GM12892 (cell line): Measurements from ENCODE around the gene CNTN4.
A peak's percentile ranks its signal among the peaks of the same experiment; 100 is the strongest.

Experiments used
- DNase-seq: peaks from one replicate; pipeline ENCODE4 v3.0.0; 2011; ENCODE audit not compliant: insufficient read length
- FAIRE-seq: peaks from 2 replicates; lab custom pipeline; 2011; peaks lifted over from hg19 to GRCh38; lab: Jason Lieb, UNC
- POLR2A ChIP-seq: IDR thresholded peaks from 2 replicates; pipeline ENCODE4 v1.6.1; 2011; ENCODE audit warnings: low read depth, low read length, control low read depth
- POLR2AphosphoS5 ChIP-seq: IDR thresholded peaks from 2 replicates; pipeline ENCODE4 v1.6.1; 2011; ENCODE audit warnings: low read depth, low read length, control low read depth
- TAF1 ChIP-seq: IDR thresholded peaks from 2 replicates; pipeline ENCODE4 v1.6.1; 2011; ENCODE audit warnings: low read depth, mild to moderate bottlenecking, control low read depth, low read length, borderline replicate concordance

CNTN4 gene

DNA sequence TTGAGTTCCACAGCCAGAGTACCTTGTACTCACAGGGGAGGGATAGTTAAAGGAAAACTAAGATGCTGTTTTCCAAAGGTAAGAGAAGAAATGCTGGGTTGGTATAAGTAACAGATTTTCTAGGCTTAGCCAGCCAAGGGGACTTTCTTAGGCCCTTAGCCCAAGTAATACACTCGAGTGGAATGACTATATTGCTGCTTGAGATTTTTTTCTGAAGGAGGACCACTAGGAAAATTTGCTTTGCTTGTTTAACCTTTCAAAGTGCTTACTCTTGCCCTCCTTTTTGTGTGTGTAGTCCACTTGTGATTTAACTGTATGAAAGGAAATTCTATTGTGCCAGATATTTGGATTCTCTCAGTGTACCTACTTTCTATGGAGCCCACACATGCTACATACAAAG lies 961.0 kb downstream of the CNTN4 start:
- FAIRE-seq: no peak

DNA sequence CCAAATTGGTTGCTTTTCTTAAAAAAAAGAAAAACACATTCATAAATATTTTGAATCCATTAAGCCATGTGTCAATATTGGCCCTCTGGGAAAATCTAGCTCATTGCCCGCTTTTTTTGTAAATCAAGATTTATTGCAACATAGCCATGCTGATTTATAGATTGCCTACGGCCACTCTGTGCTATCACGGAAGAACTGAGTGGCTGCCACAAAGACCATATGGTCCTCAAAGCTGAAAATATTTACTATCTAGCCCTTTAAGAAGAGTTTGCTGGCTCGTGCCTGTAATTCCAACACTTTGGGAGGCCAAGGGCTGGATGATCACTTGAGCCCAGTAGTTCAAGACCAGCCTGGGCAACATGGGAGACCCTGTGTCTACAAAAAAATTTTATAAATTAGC lies 965.6 kb downstream of the CNTN4 start:
- DNase-seq (no peak), FAIRE-seq (no peak)
- TF ChIP-seq POLR2A (no peak), TAF1 (no peak), POLR2AphosphoS5 (no peak)

More for the DNA sequence above, 961.0 kb downstream of the CNTN4 start:
- no peak for DNase-seq
- TF ChIP-seq TAF1 (no peak), POLR2AphosphoS5 (no peak), POLR2A (no peak)

DNA sequence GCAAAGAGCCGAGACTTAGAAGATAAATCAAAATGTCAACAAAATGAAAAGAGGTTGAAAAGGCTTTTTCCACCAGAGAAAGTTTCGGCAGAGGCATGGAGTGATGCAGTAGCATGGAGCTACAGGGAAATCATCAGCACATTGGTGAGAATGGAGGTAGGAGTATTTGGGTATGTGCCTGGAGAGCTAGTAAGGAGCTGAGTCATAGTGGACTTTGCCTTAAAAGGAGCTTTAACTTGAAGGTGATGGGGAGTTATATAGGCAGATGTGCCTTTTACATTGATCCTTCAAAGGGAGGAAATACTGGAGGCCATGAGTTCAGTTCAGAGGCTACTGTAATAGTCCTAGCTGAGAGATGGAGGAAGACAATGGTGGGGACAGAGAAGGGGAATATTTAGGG lies 967.2 kb downstream of the CNTN4 start:
- FAIRE-seq (peak; percentile 46), DNase-seq (no peak)
- TF ChIP-seq TAF1 (no peak), POLR2AphosphoS5 (no peak), POLR2A (no peak)

DNA sequence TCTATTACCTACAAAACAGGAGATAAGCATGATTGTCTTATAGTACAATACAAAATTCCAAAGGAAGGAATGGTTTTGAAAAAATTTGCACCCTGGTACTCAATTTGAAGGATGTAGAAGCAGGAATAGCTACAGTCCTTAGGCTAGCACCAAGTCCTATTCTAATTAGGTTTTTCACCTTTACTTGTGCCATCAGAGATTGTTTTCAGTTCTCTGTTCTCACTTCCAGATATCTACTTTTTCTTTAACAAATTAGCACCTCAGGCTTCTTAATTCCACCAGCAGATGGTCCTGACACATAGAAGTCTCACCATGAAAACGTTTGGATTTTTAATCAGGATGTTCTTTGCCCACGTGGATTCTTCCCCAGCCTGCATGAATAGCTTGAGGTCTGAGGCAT lies 967.7 kb downstream of the CNTN4 start:
- DNase-seq (no peak), FAIRE-seq (no peak)
- TF ChIP-seq TAF1 (no peak), POLR2A (no peak), POLR2AphosphoS5 (no peak)

DNA sequence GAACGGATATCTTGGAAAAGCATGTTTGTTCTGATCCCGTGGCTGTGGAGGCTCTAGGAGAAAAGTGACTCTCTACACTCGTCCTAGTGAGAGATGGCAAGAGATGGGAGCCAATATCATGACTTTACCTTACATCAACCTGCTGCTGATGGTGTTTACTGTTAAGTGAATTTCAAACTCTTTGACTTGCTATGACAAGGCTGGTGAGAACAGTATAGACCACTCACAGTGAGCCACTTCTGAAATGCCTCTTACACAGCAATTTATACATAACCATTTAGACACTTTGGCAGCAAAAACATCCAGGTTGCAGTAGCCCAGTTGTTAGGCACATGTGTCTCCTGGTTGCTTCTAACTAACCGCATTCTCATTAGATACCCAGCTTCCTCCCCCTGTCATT lies 968.2 kb downstream of the CNTN4 start:
- FAIRE-seq (no peak), DNase-seq (no peak)
- TF ChIP-seq POLR2A: no peak
- TF ChIP-seq POLR2AphosphoS5: no peak
- no peak for TF ChIP-seq TAF1

DNA sequence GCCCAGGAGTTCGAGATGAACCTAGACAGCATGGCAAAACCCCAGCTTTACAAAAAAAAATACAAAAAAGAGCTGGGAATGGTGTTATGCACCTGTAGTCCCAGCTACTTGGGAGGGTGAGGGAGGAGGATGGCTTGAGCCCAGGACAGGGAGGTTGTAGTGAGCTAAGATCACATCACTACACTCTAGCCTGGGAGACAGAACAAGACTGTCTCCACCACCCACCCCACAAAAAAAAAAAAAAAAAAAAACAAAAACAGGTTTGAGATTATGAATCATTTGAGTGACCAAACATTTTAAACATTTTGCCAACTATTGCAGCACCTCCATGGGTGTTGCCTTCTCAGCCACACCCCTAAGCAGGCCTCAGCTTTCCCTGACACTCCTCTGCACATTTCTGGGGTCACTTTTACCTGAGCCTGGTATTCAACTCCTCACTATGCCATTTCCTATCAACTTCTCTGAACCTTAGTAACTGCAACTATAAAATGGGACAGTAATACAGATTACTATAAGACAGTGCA lies 969.8 kb downstream of the CNTN4 start:
- TF ChIP-seq POLR2A: no peak
- no peak for TF ChIP-seq POLR2AphosphoS5
- TF ChIP-seq TAF1: no peak
- FAIRE-seq (no peak), DNase-seq (no peak)

DNA sequence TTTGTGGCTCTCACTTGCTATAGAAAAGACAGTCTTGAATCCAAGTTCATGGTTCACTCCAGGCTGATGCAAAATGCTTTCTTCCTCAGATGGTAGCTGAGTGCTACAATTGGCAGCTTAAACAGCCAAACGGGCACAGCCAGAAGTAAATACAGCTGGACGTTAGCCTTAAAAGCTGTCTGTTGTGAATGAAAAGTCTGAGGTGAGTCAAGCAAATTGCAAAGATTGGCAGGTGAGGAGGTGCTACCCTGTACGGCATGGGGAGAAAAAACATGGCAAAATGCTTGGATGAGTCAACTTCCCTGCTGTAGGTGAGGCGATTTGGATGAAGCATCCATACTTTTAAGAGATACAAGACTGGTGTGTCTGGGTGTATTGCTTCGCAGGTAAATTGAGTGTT lies 971.1 kb downstream of the CNTN4 start:
- DNase-seq (no peak), FAIRE-seq (no peak)
- TF ChIP-seq POLR2AphosphoS5 (no peak), TAF1 (no peak), POLR2A (no peak)

DNA sequence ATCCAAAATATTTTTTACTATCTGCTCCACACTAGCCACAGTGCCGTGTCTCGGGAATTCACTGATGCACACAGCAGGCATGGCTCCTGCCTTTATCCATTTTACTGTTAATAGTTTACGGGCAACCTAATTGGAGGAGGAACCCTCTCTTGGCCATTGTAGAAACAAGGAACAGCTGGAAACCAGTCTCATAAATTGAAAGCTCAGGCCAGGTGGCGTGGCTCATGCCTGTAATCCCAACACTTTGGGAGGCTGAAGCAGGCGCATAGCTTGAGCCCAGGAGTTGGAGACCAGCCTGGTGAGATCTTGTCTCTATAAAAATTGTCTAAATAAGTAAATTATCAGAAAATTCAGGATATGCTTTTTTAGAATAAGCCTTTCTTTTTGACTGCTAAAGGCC lies 972.5 kb downstream of the CNTN4 start:
- no peak for TF ChIP-seq POLR2AphosphoS5
- no peak for TF ChIP-seq POLR2A
- TF ChIP-seq TAF1: no peak
- no peak for FAIRE-seq
- no peak for DNase-seq

DNA sequence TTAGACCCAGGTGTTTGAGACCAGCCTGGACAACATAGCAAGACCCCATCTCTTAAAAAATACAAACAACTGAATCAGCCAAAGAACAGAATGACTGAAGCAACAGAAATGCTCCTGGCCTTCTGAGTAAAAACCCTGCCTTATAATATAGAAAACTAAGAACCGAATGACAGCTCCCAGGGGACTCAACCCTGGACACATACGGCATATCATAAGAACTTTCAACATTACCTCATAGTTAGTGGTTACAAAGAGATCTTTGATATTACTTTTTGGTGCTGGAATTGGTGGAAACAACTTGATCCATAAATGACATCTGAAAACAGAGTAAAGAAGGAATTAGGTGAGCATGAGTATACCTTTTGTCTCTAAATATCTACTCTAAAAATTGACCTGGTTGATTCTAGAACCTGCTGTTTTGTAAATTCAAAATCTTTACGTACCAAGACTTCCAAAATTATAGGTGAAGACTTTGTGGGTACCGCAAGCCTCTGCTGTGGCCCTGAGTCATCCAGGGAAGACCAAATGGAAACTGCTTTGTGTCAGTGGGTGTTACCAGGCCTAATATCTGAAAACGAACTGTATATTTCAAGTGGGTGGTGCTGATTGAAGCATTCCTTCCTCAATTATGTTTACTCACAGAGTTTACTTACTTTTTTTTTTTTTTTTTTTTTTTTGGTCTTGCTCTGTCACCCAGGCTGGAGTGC lies 976.0 kb downstream of the CNTN4 start:
- peak; percentile 76 for FAIRE-seq
- no peak for DNase-seq
- no peak for TF ChIP-seq POLR2AphosphoS5
- TF ChIP-seq TAF1: no peak
- TF ChIP-seq POLR2A: no peak

DNA sequence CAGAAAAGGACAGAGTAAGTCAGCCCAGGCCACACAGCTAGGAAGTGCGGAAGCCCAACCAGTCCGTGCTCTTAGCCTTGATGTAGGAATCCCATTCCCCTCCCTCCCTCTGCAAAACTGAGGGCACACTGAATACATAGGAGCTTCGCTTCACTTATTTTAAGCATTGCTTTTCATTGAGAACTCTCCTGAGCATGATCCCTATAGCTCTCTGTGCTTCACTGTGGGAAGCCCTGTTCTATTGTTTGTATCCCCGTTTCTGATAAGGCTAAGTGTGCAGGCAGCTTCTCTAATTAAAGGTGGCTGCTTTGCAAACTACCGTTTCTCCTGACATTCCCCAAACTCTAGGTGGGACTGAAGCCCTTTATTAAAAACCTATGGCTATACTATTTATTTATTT lies 981.6 kb downstream of the CNTN4 start:
- FAIRE-seq: no peak
- no peak for TF ChIP-seq POLR2A
- no peak for TF ChIP-seq TAF1
- TF ChIP-seq POLR2AphosphoS5: no peak
- DNase-seq: no peak

DNA sequence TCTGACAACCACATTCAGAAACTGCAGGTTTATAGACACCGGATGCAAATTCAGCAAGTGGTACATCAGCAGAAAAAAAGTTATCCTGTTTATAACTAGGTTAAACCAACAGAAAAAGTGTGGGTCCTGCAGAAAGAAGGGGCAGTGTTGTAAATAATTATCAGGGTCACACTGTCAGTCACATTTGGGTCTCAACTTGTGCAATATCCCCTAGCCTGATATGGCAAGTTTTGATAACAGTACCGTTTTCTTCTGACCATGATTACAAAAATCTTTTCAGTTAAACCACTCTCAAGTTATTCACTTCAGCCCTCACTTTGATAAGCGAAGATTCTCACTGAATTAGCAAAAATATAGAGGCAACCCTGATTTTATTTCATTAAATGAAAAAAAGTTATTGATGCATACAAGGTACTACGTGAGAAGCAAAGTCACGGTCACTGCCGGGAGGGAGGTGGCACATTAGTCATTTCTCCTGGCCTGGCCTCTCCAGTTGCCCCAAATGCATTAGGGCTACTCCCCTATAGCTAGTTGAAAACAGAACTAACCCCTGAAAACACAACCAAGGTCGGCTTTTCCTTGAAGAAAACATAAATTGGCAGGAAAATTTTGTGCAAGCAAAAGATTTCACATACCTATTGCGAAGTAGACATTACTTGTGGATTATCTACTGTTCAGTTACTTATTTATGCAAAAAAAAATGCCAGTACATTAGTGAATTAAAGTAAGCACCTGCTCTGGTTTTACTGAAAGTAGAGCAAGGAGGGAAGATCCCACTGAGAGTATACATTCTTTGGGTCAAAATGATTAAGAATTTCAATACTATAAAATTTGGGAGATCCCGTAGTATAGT lies 982.9 kb downstream of the CNTN4 start:
- DNase-seq: no peak
- FAIRE-seq: peak; percentile 82
- TF ChIP-seq POLR2A (no peak), POLR2AphosphoS5 (no peak), TAF1 (no peak)

DNA sequence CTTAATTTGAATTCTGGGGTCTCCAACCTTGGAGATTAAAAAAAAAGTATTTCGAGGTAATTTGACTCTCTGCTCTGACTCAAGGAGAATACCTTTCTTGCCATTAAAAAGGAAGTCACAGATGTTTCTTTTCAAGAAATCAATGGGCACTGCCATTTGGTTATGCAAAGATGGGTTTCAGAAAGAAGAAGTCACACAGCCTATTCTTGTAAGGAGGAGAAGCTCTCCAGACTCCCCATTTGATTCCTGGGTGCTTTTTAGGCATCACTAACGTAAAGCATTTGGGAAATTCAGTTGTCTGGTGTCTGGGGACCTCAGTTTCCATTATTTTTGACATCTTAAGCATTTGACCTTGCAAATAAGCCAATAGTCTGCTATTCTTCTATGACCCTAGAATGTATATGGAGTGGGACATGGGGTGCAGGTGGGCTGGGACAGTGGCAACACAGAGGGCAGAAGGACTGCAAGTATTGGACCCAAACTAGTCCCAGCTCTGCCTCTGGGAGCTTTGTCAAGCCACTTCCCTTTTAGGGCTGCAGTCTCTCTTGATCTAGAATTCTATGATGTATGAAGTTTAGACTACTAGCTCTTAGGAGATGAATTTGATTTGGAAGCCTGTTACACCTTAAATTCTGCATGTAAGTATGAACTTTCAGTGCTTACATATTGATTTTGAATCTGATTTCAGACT lies 983.7 kb downstream of the CNTN4 start:
- DNase-seq (peak; percentile 21), FAIRE-seq (peak; percentile 86)
- TF ChIP-seq POLR2A (no peak), POLR2AphosphoS5 (no peak), TAF1 (no peak)

DNA sequence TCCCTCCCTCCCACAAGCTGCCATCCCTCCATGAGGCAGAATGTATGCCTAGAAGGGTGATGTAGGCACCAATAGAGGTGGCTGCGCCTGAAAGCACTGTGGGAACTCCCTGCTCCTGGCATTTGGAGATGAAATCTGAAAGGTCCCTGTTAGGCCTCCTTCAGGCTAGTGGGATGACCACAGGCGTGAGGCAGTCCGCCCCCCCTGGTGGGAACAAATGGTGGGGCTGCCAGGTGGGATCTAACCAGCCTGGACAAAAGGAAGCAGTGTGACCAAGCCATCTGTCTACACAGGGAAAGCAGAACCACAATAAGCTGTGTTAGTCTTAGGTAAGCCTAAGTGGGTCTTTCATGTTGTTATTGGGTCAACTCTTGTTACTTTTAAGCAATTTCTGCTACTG lies 986.2 kb downstream of the CNTN4 start:
- FAIRE-seq (no peak), DNase-seq (no peak)
- no peak for TF ChIP-seq POLR2A
- no peak for TF ChIP-seq POLR2AphosphoS5
- TF ChIP-seq TAF1: no peak
